HepG2 (cell line): ENCODE results near the gene TRIM31. TPM values are rescaled to one million over a fixed set of nuclear protein-coding genes. Genes with fewer than 3 reads are reported as not detected.
A peak's percentile ranks its signal among the peaks of the same experiment; 100 is the strongest.

Experiments
- CCAR2 ChIP-seq: fragments of 200-400 bp; formaldehyde crosslinking; optimal IDR thresholded peaks from 2 replicates; pipeline ENCODE3; 2018; ENCODE audit warnings: low read depth, mild to moderate bottlenecking, low read length, moderate library complexity
- GATAD2A ChIP-seq: IDR thresholded peaks from 2 replicates; pipeline ENCODE4 v1.6.1; 2016
- MLLT10 ChIP-seq: sonication (generic); formaldehyde crosslinking; IDR thresholded peaks from 2 replicates; pipeline ENCODE4 v1.4.0; 2020; ENCODE audit warnings: missing genetic modification reagents
- NRL ChIP-seq: sonication (generic); formaldehyde crosslinking; IDR thresholded peaks from 2 replicates; pipeline ENCODE4 v1.5.0; 2020; ENCODE audit warnings: missing genetic modification reagents, mild to moderate bottlenecking, moderate library complexity, borderline replicate concordance
- RBFOX2 ChIP-seq: fragments of 200-400 bp; formaldehyde crosslinking; IDR thresholded peaks from 2 replicates; pipeline ENCODE4 v1.6.1; 2017; ENCODE audit warnings: low read depth, mild to moderate bottlenecking, low read length
- SRSF9 ChIP-seq: fragments of 200-400 bp; formaldehyde crosslinking; IDR thresholded peaks from 2 replicates; pipeline ENCODE4 v1.6.1; 2018; ENCODE audit warnings: borderline replicate concordance, mild to moderate bottlenecking, low read depth, low read length; ENCODE audit not compliant: insufficient read depth, poor library complexity, severe bottlenecking
- TEAD3 ChIP-seq: optimal IDR thresholded peaks from 2 replicates; pipeline ENCODE3; 2016; ENCODE audit warnings: borderline replicate concordance
- TGIF2 ChIP-seq: IDR thresholded peaks from 2 replicates; pipeline ENCODE4 v1.6.1; 2016; ENCODE audit warnings: control low read depth, missing compliant biosample characterization
- ZC3H4 ChIP-seq: sonication (generic); formaldehyde crosslinking; IDR thresholded peaks from 2 replicates; pipeline ENCODE4 v1.4.0; 2020; ENCODE audit warnings: missing genetic modification reagents, borderline replicate concordance
- ZNF282 ChIP-seq: fragments of 450-650 bp; IDR thresholded peaks from 2 replicates; pipeline ENCODE4 v1.6.1; 2018; ENCODE audit not compliant: partially characterized antibody
- ZNF337 ChIP-seq: sonication (generic); formaldehyde crosslinking; IDR thresholded peaks from 2 replicates; pipeline ENCODE4 v1.5.1; 2020; ENCODE audit warnings: missing genetic modification reagents, low read depth, mild to moderate bottlenecking, borderline replicate concordance
- ZNF460 ChIP-seq: sonication (generic); formaldehyde crosslinking; IDR thresholded peaks from 2 replicates; pipeline ENCODE4 v1.5.1; 2020; ENCODE audit warnings: missing genetic modification reagents, mild to moderate bottlenecking, borderline replicate concordance
- ZSCAN29 ChIP-seq: sonication (generic); formaldehyde crosslinking; conservative IDR thresholded peaks from 2 replicates; pipeline ENCODE4 v1.4.0; 2020; ENCODE audit warnings: mild to moderate bottlenecking, missing genetic modification reagents
- polyA plus RNA-seq, 8 experiments: library from polyadenylated mRNA; depleted of rRNA in 3 of 8; stranded (reverse) in 7 of 8; unstranded in 1 of 8; fragments of >200 nt; fragmentation: Illumina TruSeq in 4 of 8; extraction: Trizol in 4 of 8; gene quantifications; 2 replicates each; pipeline versions ENCODE4 v1.2.1 to v1.2.3, GENCODE V29; 2011 to 2016; ENCODE audit warnings: low read depth in 4 of 8, missing spikeins in 1 of 8, mixed read lengths in 1 of 8; ENCODE audit not compliant: insufficient read depth in 1 of 8
- total RNA-seq, 5 experiments: library from RNA; depleted of rRNA; stranded (reverse); fragments of >200 nt; fragmentation: Illumina TruSeq; extraction: Trizol; gene quantifications; 2 replicates each; pipeline ENCODE4 v1.2.3, GENCODE V29; 2016; ENCODE audit warnings: low read depth in 1 of 5
- TF ChIP-seq, protein P1 (sequence below): IDR thresholded peaks from 2 replicates; pipeline ENCODE4 v1.6.1; 2016; ENCODE audit warnings: low read depth, missing genetic modification reagents, missing compliant biosample characterization
- TF ChIP-seq, protein P2 (sequence below): sonication (generic); formaldehyde crosslinking; IDR thresholded peaks from 2 replicates; pipeline ENCODE4 v1.5.0; 2020; ENCODE audit warnings: mild to moderate bottlenecking, low read depth, missing genetic modification reagents, borderline replicate concordance
- TF ChIP-seq, protein P3 (sequence below): sonication (generic); formaldehyde crosslinking; IDR thresholded peaks from 2 replicates; pipeline ENCODE4 v1.8.1; 2023; ENCODE audit warnings: mild to moderate bottlenecking, missing genetic modification reagents
- TF ChIP-seq, protein P4 (sequence below): sonication (generic); formaldehyde crosslinking; IDR thresholded peaks from 2 replicates; pipeline ENCODE4 v1.8.0; 2023; ENCODE audit warnings: mild to moderate bottlenecking, missing genetic modification reagents
- TF ChIP-seq, protein P5 (sequence below): sonication (generic); formaldehyde crosslinking; conservative IDR thresholded peaks from 2 replicates; pipeline ENCODE4 v1.4.0; 2020; ENCODE audit warnings: missing genetic modification reagents

The TRIM31 gene
- total and polyA plus RNA-seq, 2 of the 13 experiments (the other 11 are each of a cell fraction or from before 2014, with no cell fraction given) = 0.13 to 0.51 TPM

DNA sequence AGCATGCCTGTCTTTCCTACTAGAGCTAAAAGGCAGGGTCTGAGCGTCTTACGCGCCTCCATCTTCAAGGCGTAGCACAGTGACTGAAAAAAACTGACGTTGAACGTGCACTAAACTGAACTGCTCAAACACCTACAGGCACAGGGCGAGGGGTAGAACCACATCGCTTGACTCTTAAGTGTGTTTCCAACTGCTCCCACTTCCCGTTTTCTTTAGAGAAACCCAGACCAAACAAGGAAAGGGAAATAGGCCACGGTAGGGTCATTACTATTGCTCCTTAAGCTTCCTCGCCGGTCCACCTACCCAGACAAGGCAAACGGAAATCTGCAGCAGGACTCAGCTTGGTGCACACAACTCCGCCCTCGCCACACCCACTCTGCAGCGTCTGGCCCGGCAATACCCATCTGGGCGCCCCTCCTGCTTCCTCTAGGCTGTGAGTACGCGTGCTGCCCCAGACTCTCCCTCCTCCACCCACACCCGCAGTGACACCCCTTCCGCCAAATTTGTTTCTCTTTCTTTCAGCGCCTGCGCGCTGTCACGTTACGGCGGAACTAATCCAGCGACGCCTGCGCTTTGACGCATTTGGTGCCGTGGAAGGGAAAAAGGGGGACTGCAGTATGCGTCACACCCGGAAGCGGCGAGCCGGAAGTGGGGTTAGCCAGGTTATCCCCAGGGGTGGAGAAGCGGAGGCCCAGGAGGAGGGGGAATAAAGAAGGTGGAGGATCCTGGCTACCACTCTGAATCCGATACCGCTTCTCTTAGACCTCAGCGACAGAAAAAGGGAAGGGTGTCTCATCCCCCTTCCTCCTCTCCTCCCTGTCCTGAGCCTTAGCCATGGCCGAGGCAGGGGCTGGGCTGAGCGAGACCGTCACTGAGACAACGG lies 46.1 kb downstream of the TRIM31 start, which contains the start of gene PPP1R11 (continued):
- TF ChIP-seq, protein P1, sequence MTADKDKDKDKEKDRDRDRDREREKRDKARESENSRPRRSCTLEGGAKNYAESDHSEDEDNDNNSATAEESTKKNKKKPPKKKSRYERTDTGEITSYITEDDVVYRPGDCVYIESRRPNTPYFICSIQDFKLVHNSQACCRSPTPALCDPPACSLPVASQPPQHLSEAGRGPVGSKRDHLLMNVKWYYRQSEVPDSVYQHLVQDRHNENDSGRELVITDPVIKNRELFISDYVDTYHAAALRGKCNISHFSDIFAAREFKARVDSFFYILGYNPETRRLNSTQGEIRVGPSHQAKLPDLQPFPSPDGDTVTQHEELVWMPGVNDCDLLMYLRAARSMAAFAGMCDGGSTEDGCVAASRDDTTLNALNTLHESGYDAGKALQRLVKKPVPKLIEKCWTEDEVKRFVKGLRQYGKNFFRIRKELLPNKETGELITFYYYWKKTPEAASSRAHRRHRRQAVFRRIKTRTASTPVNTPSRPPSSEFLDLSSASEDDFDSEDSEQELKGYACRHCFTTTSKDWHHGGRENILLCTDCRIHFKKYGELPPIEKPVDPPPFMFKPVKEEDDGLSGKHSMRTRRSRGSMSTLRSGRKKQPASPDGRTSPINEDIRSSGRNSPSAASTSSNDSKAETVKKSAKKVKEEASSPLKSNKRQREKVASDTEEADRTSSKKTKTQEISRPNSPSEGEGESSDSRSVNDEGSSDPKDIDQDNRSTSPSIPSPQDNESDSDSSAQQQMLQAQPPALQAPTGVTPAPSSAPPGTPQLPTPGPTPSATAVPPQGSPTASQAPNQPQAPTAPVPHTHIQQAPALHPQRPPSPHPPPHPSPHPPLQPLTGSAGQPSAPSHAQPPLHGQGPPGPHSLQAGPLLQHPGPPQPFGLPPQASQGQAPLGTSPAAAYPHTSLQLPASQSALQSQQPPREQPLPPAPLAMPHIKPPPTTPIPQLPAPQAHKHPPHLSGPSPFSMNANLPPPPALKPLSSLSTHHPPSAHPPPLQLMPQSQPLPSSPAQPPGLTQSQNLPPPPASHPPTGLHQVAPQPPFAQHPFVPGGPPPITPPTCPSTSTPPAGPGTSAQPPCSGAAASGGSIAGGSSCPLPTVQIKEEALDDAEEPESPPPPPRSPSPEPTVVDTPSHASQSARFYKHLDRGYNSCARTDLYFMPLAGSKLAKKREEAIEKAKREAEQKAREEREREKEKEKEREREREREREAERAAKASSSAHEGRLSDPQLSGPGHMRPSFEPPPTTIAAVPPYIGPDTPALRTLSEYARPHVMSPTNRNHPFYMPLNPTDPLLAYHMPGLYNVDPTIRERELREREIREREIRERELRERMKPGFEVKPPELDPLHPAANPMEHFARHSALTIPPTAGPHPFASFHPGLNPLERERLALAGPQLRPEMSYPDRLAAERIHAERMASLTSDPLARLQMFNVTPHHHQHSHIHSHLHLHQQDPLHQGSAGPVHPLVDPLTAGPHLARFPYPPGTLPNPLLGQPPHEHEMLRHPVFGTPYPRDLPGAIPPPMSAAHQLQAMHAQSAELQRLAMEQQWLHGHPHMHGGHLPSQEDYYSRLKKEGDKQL (CRISPR knock-in tag) = no peak; the same call in 1 of the 2 replicates
- TF ChIP-seq, protein P2, sequence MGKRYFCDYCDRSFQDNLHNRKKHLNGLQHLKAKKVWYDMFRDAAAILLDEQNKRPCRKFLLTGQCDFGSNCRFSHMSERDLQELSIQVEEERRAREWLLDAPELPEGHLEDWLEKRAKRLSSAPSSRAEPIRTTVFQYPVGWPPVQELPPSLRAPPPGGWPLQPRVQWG (CRISPR knock-in tag) = no peak
- TF ChIP-seq ZSCAN29 (CRISPR knock-in tag) (peak; percentile 92), ZNF337 (CRISPR knock-in tag) (no peak), SRSF9 (no peak), RBFOX2 (peak; percentile 32; the same call in 1 of the 2 replicates), ZNF282 (no peak), CCAR2 (peak; percentile 76), GATAD2A (CRISPR knock-in tag) (peak; percentile 55; the same call in 1 of the 2 replicates), NRL (CRISPR knock-in tag) (peak; percentile 67; the same call in 1 of the 2 replicates), TGIF2 (CRISPR knock-in tag) (peak; percentile 88), MLLT10 (CRISPR knock-in tag) (no peak), TEAD3 (peak; percentile 77), ZNF460 (CRISPR knock-in tag) (no peak), ZC3H4 (CRISPR knock-in tag) (peak; percentile 26; the same call in 1 of the 2 replicates)
- TF ChIP-seq, protein P3, sequence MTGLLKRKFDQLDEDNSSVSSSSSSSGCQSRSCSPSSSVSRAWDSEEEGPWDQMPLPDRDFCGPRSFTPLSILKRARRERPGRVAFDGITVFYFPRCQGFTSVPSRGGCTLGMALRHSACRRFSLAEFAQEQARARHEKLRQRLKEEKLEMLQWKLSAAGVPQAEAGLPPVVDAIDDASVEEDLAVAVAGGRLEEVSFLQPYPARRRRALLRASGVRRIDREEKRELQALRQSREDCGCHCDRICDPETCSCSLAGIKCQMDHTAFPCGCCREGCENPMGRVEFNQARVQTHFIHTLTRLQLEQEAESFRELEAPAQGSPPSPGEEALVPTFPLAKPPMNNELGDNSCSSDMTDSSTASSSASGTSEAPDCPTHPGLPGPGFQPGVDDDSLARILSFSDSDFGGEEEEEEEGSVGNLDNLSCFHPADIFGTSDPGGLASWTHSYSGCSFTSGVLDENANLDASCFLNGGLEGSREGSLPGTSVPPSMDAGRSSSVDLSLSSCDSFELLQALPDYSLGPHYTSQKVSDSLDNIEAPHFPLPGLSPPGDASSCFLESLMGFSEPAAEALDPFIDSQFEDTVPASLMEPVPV (CRISPR knock-in tag) = peak; percentile 98
- TF ChIP-seq, protein P4, sequence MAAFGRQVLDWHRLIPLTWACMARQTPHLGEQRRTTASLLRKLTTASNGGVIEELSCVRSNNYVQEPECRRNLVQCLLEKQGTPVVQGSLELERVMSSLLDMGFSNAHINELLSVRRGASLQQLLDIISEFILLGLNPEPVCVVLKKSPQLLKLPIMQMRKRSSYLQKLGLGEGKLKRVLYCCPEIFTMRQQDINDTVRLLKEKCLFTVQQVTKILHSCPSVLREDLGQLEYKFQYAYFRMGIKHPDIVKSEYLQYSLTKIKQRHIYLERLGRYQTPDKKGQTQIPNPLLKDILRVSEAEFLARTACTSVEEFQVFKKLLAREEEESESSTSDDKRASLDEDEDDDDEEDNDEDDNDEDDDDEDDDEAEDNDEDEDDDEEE (CRISPR knock-in tag) = peak; percentile 69; the same call in 1 of the 2 replicates
- TF ChIP-seq, protein P5, sequence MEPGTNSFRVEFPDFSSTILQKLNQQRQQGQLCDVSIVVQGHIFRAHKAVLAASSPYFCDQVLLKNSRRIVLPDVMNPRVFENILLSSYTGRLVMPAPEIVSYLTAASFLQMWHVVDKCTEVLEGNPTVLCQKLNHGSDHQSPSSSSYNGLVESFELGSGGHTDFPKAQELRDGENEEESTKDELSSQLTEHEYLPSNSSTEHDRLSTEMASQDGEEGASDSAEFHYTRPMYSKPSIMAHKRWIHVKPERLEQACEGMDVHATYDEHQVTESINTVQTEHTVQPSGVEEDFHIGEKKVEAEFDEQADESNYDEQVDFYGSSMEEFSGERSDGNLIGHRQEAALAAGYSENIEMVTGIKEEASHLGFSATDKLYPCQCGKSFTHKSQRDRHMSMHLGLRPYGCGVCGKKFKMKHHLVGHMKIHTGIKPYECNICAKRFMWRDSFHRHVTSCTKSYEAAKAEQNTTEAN = 0 out of 2 replicates have a peak, but pooled peaks have one; percentile 32
